ENCODE data around the gene SLC5A3.

The SLC5A3 gene

GRCh38 chr21:34042735-34043134 lies 30.6 kb upstream of the SLC5A3 start:
- no peak overlapping the region for H2BK120ac ChIP-seq (ENCODE audit: low read depth, low read length)
- H3K27ac ChIP-seq (ENCODE audit: low read depth, low read length) = no peak overlapping the region
- H3K36me3 ChIP-seq (ENCODE audit: control insufficient read depth, insufficient read depth, low read length) = no peaks in the 10 kb centered on the region
- no peaks in the 10 kb centered on the region for H3K4me1 ChIP-seq (ENCODE audit: control insufficient read depth, low read depth, low read length)
- H3K4me3 ChIP-seq (ENCODE audit: low read length) = no peak overlapping the region
- H3K27me3 ChIP-seq (ENCODE audit: insufficient read depth, low read length, poor library complexity) = no peaks in the 10 kb centered on the region
- H3K79me1 ChIP-seq (ENCODE audit: low read length) = no peaks in the 10 kb centered on the region
- H4K5ac ChIP-seq (ENCODE audit: low read length) = no peak overlapping the region
- H2BK5ac ChIP-seq (ENCODE audit: low read length) = no peak overlapping the region
- no peaks in the 10 kb centered on the region for H3K79me2 ChIP-seq (ENCODE audit: control insufficient read depth, insufficient read depth, low read length)
- no peak overlapping the region for H3K23ac ChIP-seq (ENCODE audit: low read length)
- H2BK15ac ChIP-seq (replicated peaks; ENCODE audit: low read depth) = no peak overlapping the region
- H3K4ac ChIP-seq (ENCODE audit: low read depth, low read length) = no peak overlapping the region
- DNase-seq = no peak
- no peak overlapping the region for H2AK5ac ChIP-seq (ENCODE audit: low read length)
- no peak overlapping the region for H4K8ac ChIP-seq (ENCODE audit: low read depth, low read length)
- WGBS (ENCODE audit: extremely low coverage, insufficient coverage, low lambda C conversion rate) = no CpG with 5 or more reads among the region's 1 CpG
- H3K9ac ChIP-seq (ENCODE audit: low read length) = no peak overlapping the region
- no peak overlapping the region for H3K56ac ChIP-seq (ENCODE audit: low read length)
- no peak overlapping the region for H3K4me2 ChIP-seq (ENCODE audit: low read length)
- H3K18ac ChIP-seq (ENCODE audit: low read length) = no peak overlapping the region

DNA sequence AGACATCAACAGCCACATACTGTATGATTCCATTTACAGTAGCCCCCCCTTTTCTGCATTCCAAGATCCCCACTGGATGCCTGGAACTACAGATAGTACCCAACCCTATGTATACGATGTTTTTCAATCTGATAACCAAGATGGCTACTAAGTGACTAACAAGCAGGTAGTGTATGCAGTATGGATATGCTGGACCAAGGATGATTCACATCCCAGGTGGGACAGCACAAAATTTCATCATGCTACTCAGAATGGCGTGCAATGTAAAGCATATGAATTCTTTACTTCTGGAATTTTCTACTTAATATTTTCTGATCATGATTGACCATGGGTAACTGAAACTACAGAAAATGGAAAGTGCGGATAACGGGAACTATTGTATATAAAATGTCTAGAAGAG lies 30.0 kb upstream of the SLC5A3 start:
- H3K4ac ChIP-seq (ENCODE audit: low read depth, low read length) = no peak overlapping the region
- H2BK15ac ChIP-seq (replicated peaks; ENCODE audit: low read depth) = no peak overlapping the region
- no peaks in the 10 kb centered on the region for H3K79me1 ChIP-seq (ENCODE audit: low read length)
- H3K4me3 ChIP-seq (ENCODE audit: low read length) = no peak overlapping the region
- H3K9ac ChIP-seq (ENCODE audit: low read length) = no peak overlapping the region
- no peak overlapping the region for H4K5ac ChIP-seq (ENCODE audit: low read length)
- H3K36me3 ChIP-seq (ENCODE audit: control insufficient read depth, insufficient read depth, low read length) = no peaks in the 10 kb centered on the region
- no peak overlapping the region for H2BK120ac ChIP-seq (ENCODE audit: low read depth, low read length)
- H3K4me2 ChIP-seq (ENCODE audit: low read length) = no peak overlapping the region
- no peaks in the 10 kb centered on the region for H3K79me2 ChIP-seq (ENCODE audit: control insufficient read depth, insufficient read depth, low read length)
- no peak overlapping the region for H3K56ac ChIP-seq (ENCODE audit: low read length)
- H3K18ac ChIP-seq (ENCODE audit: low read length) = no peak overlapping the region
- no peak for DNase-seq
- H3K23ac ChIP-seq (ENCODE audit: low read length) = no peak overlapping the region
- H2AK5ac ChIP-seq (ENCODE audit: low read length) = no peak overlapping the region
- H2BK5ac ChIP-seq (ENCODE audit: low read length) = no peak overlapping the region
- no CpG with 5 or more reads among the region's 4 CpGs for WGBS (ENCODE audit: extremely low coverage, insufficient coverage, low lambda C conversion rate)
- no peaks in the 10 kb centered on the region for H3K4me1 ChIP-seq (ENCODE audit: control insufficient read depth, low read depth, low read length)
- no peak overlapping the region for H3K27ac ChIP-seq (ENCODE audit: low read depth, low read length)
- no peak overlapping the region for H4K8ac ChIP-seq (ENCODE audit: low read depth, low read length)
- H3K27me3 ChIP-seq (ENCODE audit: insufficient read depth, low read length, poor library complexity) = no peaks in the 10 kb centered on the region

- Histone ChIP-seq H3K18ac (ENCODE audit: low read length) (no peak overlapping the region), H3K27me3 (ENCODE audit: insufficient read depth, low read length, poor library complexity) (no peaks in the 10 kb centered on the region), H3K79me2 (ENCODE audit: control insufficient read depth, insufficient read depth, low read length) (no peaks in the 10 kb centered on the region), H4K8ac (ENCODE audit: low read depth, low read length) (no peak overlapping the region), H2BK5ac (ENCODE audit: low read length) (no peak overlapping the region), H2BK15ac (replicated peaks; ENCODE audit: low read depth) (no peak overlapping the region), H3K23ac (ENCODE audit: low read length) (no peak overlapping the region), H3K9ac (ENCODE audit: low read length) (no peak overlapping the region), H3K4me1 (ENCODE audit: control insufficient read depth, low read depth, low read length) (no peaks in the 10 kb centered on the region), H3K56ac (ENCODE audit: low read length) (no peak overlapping the region), H3K4ac (ENCODE audit: low read depth, low read length) (no peak overlapping the region), H3K4me2 (ENCODE audit: low read length) (no peak overlapping the region), H3K4me3 (ENCODE audit: low read length) (no peak overlapping the region), H3K36me3 (ENCODE audit: control insufficient read depth, insufficient read depth, low read length) (no peaks in the 10 kb centered on the region), H3K79me1 (ENCODE audit: low read length) (no peaks in the 10 kb centered on the region), H4K5ac (ENCODE audit: low read length) (no peak overlapping the region), H2BK120ac (ENCODE audit: low read depth, low read length) (no peak overlapping the region), H3K27ac (ENCODE audit: low read depth, low read length) (no peak overlapping the region), H2AK5ac (ENCODE audit: low read length) (no peak overlapping the region)
- WGBS (ENCODE audit: extremely low coverage, insufficient coverage, low lambda C conversion rate) = no CpG with 5 or more reads among the region's 6 CpGs
- DNase-seq = no peak
Observed at GRCh38 chr21:34046917-34047316, 26.5 kb upstream of the SLC5A3 start.

DNA sequence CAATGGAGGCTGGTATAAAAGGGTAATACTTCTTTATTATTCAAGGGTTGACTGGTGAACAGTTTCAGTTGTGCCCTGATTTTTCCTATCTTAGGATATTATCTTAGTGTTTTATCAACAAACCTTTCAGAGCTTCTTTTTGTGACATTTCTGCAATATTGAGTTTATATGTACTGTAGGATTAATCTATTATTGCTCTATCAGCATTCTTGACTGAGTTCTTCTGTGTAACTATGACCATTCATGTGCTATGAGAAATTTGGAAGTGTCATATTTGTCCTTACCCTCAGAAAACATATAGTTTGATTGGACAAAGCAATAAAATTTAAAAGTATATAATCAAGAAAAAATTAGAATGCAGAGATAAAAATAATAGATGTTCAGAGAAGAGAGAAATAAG lies 25.5 kb upstream of the SLC5A3 start:
- no peak for DNase-seq
- Histone ChIP-seq H3K27ac (ENCODE audit: low read depth, low read length) (no peak overlapping the region), H3K18ac (ENCODE audit: low read length) (no peak overlapping the region), H3K9ac (ENCODE audit: low read length) (no peak overlapping the region), H2BK15ac (replicated peaks; ENCODE audit: low read depth) (no peak overlapping the region), H2BK5ac (ENCODE audit: low read length) (no peak overlapping the region), H3K79me2 (ENCODE audit: control insufficient read depth, insufficient read depth, low read length) (no peaks in the 10 kb centered on the region), H3K27me3 (ENCODE audit: insufficient read depth, low read length, poor library complexity) (no peaks in the 10 kb centered on the region), H3K79me1 (ENCODE audit: low read length) (no peaks in the 10 kb centered on the region), H3K56ac (ENCODE audit: low read length) (no peak overlapping the region), H3K36me3 (ENCODE audit: control insufficient read depth, insufficient read depth, low read length) (no peaks in the 10 kb centered on the region), H3K4ac (ENCODE audit: low read depth, low read length) (no peak overlapping the region), H3K23ac (ENCODE audit: low read length) (no peak overlapping the region), H3K4me3 (ENCODE audit: low read length) (no peak overlapping the region), H3K4me1 (ENCODE audit: control insufficient read depth, low read depth, low read length) (no peaks in the 10 kb centered on the region), H3K4me2 (ENCODE audit: low read length) (no peak overlapping the region), H4K8ac (ENCODE audit: low read depth, low read length) (no peak overlapping the region), H4K5ac (ENCODE audit: low read length) (no peak overlapping the region), H2AK5ac (ENCODE audit: low read length) (no peak overlapping the region), H2BK120ac (ENCODE audit: low read depth, low read length) (no peak overlapping the region)

- Histone ChIP-seq H3K27ac (ENCODE audit: low read depth, low read length) (no peak overlapping the region), H3K36me3 (ENCODE audit: control insufficient read depth, insufficient read depth, low read length) (no peaks in the 10 kb centered on the region), H3K27me3 (ENCODE audit: insufficient read depth, low read length, poor library complexity) (no peaks in the 10 kb centered on the region), H3K79me2 (ENCODE audit: control insufficient read depth, insufficient read depth, low read length) (no peaks in the 10 kb centered on the region), H3K4me3 (ENCODE audit: low read length) (no peak overlapping the region), H3K4me1 (ENCODE audit: control insufficient read depth, low read depth, low read length) (no peaks in the 10 kb centered on the region), H4K5ac (ENCODE audit: low read length) (no peak overlapping the region), H3K4ac (ENCODE audit: low read depth, low read length) (no peak overlapping the region), H3K79me1 (ENCODE audit: low read length) (no peaks in the 10 kb centered on the region), H2BK120ac (ENCODE audit: low read depth, low read length) (no peak overlapping the region), H2BK5ac (ENCODE audit: low read length) (no peak overlapping the region), H3K18ac (ENCODE audit: low read length) (no peak overlapping the region), H2BK15ac (replicated peaks; ENCODE audit: low read depth) (no peak overlapping the region), H3K23ac (ENCODE audit: low read length) (no peak overlapping the region), H2AK5ac (ENCODE audit: low read length) (no peak overlapping the region), H3K4me2 (ENCODE audit: low read length) (no peak overlapping the region), H3K56ac (ENCODE audit: low read length) (no peak overlapping the region), H4K8ac (ENCODE audit: low read depth, low read length) (no peak overlapping the region), H3K9ac (ENCODE audit: low read length) (no peak overlapping the region)
- no peak for DNase-seq
- no CpG with 5 or more reads among the region's 5 CpGs for WGBS (ENCODE audit: extremely low coverage, insufficient coverage, low lambda C conversion rate)
Observed at GRCh38 chr21:34052171-34052570, 21.2 kb upstream of the SLC5A3 start.

- no CpG with 5 or more reads among the region's 4 CpGs for WGBS (ENCODE audit: extremely low coverage, insufficient coverage, low lambda C conversion rate)
- no peak overlapping the region for H3K4me3 ChIP-seq (ENCODE audit: low read length)
- no peak overlapping the region for H2BK15ac ChIP-seq (replicated peaks; ENCODE audit: low read depth)
- no peak overlapping the region for H4K5ac ChIP-seq (ENCODE audit: low read length)
- H4K8ac ChIP-seq (ENCODE audit: low read depth, low read length) = no peak overlapping the region
- no peak overlapping the region for H3K23ac ChIP-seq (ENCODE audit: low read length)
- no peak overlapping the region for H3K4me2 ChIP-seq (ENCODE audit: low read length)
- H3K27ac ChIP-seq (ENCODE audit: low read depth, low read length) = no peak overlapping the region
- H3K4ac ChIP-seq (ENCODE audit: low read depth, low read length) = no peak overlapping the region
- H2BK5ac ChIP-seq (ENCODE audit: low read length) = no peak overlapping the region
- no peaks in the 10 kb centered on the region for H3K79me2 ChIP-seq (ENCODE audit: control insufficient read depth, insufficient read depth, low read length)
- no peak overlapping the region for H3K9ac ChIP-seq (ENCODE audit: low read length)
- no peak overlapping the region for H3K18ac ChIP-seq (ENCODE audit: low read length)
- H3K56ac ChIP-seq (ENCODE audit: low read length) = no peak overlapping the region
- H2AK5ac ChIP-seq (ENCODE audit: low read length) = no peak overlapping the region
- H3K27me3 ChIP-seq (ENCODE audit: insufficient read depth, low read length, poor library complexity) = no peaks in the 10 kb centered on the region
- H3K36me3 ChIP-seq (ENCODE audit: control insufficient read depth, insufficient read depth, low read length) = no peaks in the 10 kb centered on the region
- no peak for DNase-seq
- H3K4me1 ChIP-seq (ENCODE audit: control insufficient read depth, low read depth, low read length) = no peaks in the 10 kb centered on the region
- no peak overlapping the region for H2BK120ac ChIP-seq (ENCODE audit: low read depth, low read length)
- no peaks in the 10 kb centered on the region for H3K79me1 ChIP-seq (ENCODE audit: low read length)
Observed at GRCh38 chr21:34054259-34054658, 19.1 kb upstream of the SLC5A3 start.
